ENCODE results near the gene FNDC3B. TPM values are rescaled to one million over a fixed set of nuclear protein-coding genes. Genes with fewer than 3 reads are reported as not detected.

FNDC3B gene
- total and polyA plus RNA-seq, 10 donors: 3.1 to 149 (median 103) TPM

DNA sequence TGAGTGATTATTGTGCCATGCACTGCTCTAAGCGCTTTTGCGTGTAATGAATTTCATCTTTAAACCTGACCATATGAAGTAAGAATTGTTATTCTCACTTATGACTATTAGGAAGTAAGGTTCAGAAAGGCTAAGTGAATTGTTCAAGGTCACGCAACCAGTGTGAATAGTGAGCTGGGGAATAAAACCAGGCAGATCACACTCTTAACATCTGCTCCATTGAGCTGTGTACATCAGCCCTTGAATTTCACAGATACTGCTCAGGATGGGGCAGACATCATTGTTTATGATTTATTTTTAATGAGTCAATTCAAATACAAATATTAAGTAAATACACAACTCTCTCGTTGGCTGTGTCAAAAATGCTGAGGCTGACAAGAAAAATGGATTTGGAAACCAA lies 184.5 kb downstream of the FNDC3B start:
- Histone ChIP-seq H3K36me3 (peaks cover 0 to 22% (median 0%) of the 10 kb centered on the region in 6 donors), H3K9me3 (no peaks in the 10 kb centered on the region), H3K27me3 (replicated peaks in 1 of 7) (no peaks in the 10 kb centered on the region), H3K4me1 (peaks cover 0 to 40% (median 15%) of the 10 kb centered on the region in 6 donors), H3K27ac (no peak overlapping the region), H3K4me3 (no peak overlapping the region)
- DNase-seq: no peak
- intact Hi-C loops (cut with DNase I; ENCODE audit: low total_unique reads): no loop called here
- 84 to 91% (median 88%) methylated on average over 4 of the region's 4 CpGs for WGBS, 5 donors
- TF ChIP-seq POLR2AphosphoS5 (IDR thresholded peaks at IDR 0.05) (no peak), POLR2A (IDR thresholded peaks at IDR 0.05) (no peak)
- TF ChIP-seq, protein P1, sequence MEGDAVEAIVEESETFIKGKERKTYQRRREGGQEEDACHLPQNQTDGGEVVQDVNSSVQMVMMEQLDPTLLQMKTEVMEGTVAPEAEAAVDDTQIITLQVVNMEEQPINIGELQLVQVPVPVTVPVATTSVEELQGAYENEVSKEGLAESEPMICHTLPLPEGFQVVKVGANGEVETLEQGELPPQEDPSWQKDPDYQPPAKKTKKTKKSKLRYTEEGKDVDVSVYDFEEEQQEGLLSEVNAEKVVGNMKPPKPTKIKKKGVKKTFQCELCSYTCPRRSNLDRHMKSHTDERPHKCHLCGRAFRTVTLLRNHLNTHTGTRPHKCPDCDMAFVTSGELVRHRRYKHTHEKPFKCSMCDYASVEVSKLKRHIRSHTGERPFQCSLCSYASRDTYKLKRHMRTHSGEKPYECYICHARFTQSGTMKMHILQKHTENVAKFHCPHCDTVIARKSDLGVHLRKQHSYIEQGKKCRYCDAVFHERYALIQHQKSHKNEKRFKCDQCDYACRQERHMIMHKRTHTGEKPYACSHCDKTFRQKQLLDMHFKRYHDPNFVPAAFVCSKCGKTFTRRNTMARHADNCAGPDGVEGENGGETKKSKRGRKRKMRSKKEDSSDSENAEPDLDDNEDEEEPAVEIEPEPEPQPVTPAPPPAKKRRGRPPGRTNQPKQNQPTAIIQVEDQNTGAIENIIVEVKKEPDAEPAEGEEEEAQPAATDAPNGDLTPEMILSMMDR (IDR thresholded peaks at IDR 0.05 in 8 of 11, conservative IDR thresholded peaks at IDR 0.05 in 3 of 11): no peak

DNA sequence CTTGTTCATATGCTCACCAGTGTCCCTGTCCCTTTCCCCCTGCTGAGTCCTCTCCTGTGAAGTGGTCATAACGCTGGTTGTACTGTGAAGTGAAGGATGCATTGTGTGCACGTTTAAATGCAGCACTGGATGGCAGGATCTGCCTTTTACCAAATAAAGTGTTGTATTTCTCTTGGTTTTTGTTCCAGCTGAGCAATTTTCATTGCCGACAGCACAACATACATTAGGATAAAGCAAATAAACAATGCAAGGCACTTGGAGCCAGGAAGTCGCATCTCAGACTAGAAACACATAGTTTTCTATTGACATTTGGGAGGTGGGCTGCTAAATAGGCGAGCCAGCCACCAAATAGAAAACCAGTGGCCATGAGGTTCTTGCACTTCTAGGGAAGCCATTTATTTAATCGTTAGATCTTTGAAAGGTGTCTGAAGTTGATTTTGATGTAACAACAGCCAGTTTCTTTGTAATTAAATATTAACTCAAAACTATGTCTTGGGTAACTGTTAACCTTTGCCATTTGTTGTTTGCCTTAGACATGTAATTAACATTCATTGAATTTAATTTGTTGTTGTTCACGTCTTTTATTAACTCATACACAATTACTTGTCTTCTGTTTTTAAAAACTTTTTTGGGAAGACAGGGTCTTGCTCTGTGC lies 185.3 kb downstream of the FNDC3B start:
- WGBS, 5 donors: 81 to 90% (median 88%) methylated on average over 7 of the region's 7 CpGs
- Histone ChIP-seq H3K4me3 (no peak overlapping the region), H3K36me3 (peaks cover 0 to 22% (median 0%) of the 10 kb centered on the region in 6 donors), H3K27me3 (replicated peaks in 1 of 7) (no peaks in the 10 kb centered on the region), H3K9me3 (no peaks in the 10 kb centered on the region), H3K27ac (no peak overlapping the region), H3K4me1 (peaks cover 0 to 32% (median 11%) of the 10 kb centered on the region in 6 donors)
- no peak for TF ChIP-seq POLR2AphosphoS5 (IDR thresholded peaks at IDR 0.05)
- TF ChIP-seq POLR2A (IDR thresholded peaks at IDR 0.05): no peak
- TF ChIP-seq, protein P1 (IDR thresholded peaks at IDR 0.05 in 8 of 11, conservative IDR thresholded peaks at IDR 0.05 in 3 of 11): no peak
- no peak for DNase-seq
- intact Hi-C loops (cut with DNase I; ENCODE audit: low total_unique reads): no loop called here

DNA sequence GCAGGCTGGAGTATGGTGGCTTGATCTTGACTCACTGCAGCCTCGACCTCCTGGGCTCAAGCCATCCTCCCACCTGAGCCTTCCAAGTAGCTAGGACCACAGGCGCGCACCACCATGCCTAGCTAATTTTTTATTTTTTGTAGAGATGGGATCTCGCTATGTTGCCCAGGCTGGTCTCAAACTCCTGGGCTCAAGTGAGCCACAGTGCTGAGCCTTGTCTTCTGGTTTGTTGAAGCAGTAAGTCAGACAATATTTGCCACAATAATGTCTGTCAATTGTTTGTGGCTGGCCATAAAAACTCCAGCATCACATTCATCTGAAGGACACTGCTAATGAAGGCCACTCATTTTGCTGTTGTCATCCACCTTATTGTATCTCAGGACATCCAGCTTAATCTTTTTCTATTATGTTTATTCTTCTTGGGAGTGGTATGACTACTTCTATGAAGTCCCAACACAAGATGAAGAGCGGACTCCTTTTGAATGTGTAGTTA lies 185.9 kb downstream of the FNDC3B start:
- intact Hi-C loops (cut with DNase I; ENCODE audit: low total_unique reads): no loop called here
- Histone ChIP-seq H3K9me3 (no peaks in the 10 kb centered on the region), H3K4me3 (no peak overlapping the region), H3K27me3 (replicated peaks in 1 of 7) (no peaks in the 10 kb centered on the region), H3K4me1 (peaks cover 0 to 26% (median 11%) of the 10 kb centered on the region in 6 donors), H3K36me3 (peaks cover 0 to 22% (median 0%) of the 10 kb centered on the region in 6 donors), H3K27ac (no peak overlapping the region)
- DNase-seq: no peak
- no peak for TF ChIP-seq POLR2AphosphoS5 (IDR thresholded peaks at IDR 0.05)
- TF ChIP-seq, protein P1 (IDR thresholded peaks at IDR 0.05 in 8 of 11, conservative IDR thresholded peaks at IDR 0.05 in 3 of 11): no peak
- no peak for TF ChIP-seq POLR2A (IDR thresholded peaks at IDR 0.05)
- WGBS, 5 donors: 83 to 98% (median 88%) methylated on average over 5 of the region's 5 CpGs

DNA sequence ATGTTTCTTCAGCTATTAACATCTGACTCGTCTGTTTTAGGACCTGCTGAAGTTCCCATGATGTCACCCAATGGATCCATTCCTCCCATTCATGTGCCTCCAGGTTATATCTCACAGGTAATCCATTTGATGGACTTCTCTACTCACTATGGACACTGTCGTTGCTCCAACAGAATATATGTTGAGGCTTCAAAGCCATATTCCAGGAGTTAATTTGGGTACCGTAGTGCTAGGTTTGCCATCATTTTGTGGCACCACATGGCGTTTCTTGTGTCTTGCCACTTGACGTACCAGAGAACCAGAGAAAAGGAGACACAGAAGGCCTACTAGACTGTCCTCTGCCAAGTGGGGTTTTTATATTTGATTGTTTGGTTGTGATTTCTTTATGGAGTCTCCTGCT lies 187.5 kb downstream of the FNDC3B start:
- Histone ChIP-seq H3K9me3 (no peaks in the 10 kb centered on the region), H3K36me3 (peaks cover 0 to 25% (median 0%) of the 10 kb centered on the region in 6 donors), H3K27me3 (replicated peaks in 1 of 7) (no peaks in the 10 kb centered on the region), H3K27ac (no peak overlapping the region), H3K4me1 (peaks cover 0 to 20% (median 5%) of the 10 kb centered on the region in 6 donors), H3K4me3 (no peak overlapping the region)
- WGBS, 5 donors: 93 to 96% (median 96%) methylated on average over 5 of the region's 5 CpGs
- intact Hi-C loops (cut with DNase I; ENCODE audit: low total_unique reads): no loop called here
- DNase-seq: no peak
- TF ChIP-seq, protein P1 (IDR thresholded peaks at IDR 0.05 in 8 of 11, conservative IDR thresholded peaks at IDR 0.05 in 3 of 11): no peak
- TF ChIP-seq POLR2A (IDR thresholded peaks at IDR 0.05) (no peak), POLR2AphosphoS5 (IDR thresholded peaks at IDR 0.05) (no peak)
